ENCODE results near the gene TFF3.

DNA sequence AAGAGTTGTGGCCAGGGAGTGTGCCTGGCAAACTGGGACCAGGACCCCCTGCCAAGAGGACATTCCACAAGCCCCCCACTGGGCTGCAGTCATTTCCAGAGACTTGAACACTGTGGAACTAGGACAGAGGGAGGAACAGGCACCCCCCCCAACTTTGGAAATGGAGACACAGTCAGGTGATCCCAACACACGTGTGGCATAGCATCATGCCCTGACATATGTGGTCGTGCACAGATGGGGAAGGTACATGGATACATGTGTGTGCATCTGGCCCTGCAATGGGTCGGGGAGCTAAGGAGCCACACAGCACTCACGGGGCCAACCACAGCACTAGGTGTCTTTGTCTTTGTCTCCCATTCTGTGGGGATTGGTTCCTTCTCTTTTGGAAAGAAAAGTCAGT is 6.6 kb upstream of the TFF3 start:
- TF ChIP-seq, protein P1, sequence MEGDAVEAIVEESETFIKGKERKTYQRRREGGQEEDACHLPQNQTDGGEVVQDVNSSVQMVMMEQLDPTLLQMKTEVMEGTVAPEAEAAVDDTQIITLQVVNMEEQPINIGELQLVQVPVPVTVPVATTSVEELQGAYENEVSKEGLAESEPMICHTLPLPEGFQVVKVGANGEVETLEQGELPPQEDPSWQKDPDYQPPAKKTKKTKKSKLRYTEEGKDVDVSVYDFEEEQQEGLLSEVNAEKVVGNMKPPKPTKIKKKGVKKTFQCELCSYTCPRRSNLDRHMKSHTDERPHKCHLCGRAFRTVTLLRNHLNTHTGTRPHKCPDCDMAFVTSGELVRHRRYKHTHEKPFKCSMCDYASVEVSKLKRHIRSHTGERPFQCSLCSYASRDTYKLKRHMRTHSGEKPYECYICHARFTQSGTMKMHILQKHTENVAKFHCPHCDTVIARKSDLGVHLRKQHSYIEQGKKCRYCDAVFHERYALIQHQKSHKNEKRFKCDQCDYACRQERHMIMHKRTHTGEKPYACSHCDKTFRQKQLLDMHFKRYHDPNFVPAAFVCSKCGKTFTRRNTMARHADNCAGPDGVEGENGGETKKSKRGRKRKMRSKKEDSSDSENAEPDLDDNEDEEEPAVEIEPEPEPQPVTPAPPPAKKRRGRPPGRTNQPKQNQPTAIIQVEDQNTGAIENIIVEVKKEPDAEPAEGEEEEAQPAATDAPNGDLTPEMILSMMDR (conservative IDR thresholded peaks at IDR 0.05 in 1 of 2, IDR thresholded peaks at IDR 0.05 in 1 of 2; ENCODE audit: low read depth in 1 of 2, low read length in 2 of 2), result no peak
- TF ChIP-seq EZH2 (IDR thresholded peaks at IDR 0.05; ENCODE audit: low read length, missing control alignments), result no peak
